ENCODE results near the gene SPATS2L.

Gene SPATS2L

GRCh38 chr2:200380833-200381542 is 74.5 kb downstream of the SPATS2L start:
- H3K4me3 ChIP-seq (ENCODE audit: low read length), result no peak overlapping the region
- H3K9me3 ChIP-seq (ENCODE audit: control insufficient read depth, insufficient read depth, low read length), result no peaks in the 10 kb centered on the region
- H3K9me2 ChIP-seq (replicated peaks; ENCODE audit: control insufficient read depth, low read length), result no peaks in the 10 kb centered on the region
- H3F3A ChIP-seq (ENCODE audit: control insufficient read depth, insufficient read depth), result no peaks in the 10 kb centered on the region
- no peaks in the 10 kb centered on the region for H3K4me1 ChIP-seq (ENCODE audit: control insufficient read depth, low read length)
- TF ChIP-seq EZH2phosphoT487 (IDR thresholded peaks at IDR 0.05; ENCODE audit: borderline replicate concordance, low read length) (no peak), CTCF (IDR thresholded peaks at IDR 0.05; ENCODE audit: low read depth, low read length, poor library complexity, severe bottlenecking) (no peak)
- no peak overlapping the region for H3K27ac ChIP-seq (ENCODE audit: low read depth, low read length)
- H3K79me2 ChIP-seq (ENCODE audit: control insufficient read depth, low read length), result no peaks in the 10 kb centered on the region
- H3K36me3 ChIP-seq (ENCODE audit: control insufficient read depth, low read length), result no peaks in the 10 kb centered on the region
- H3K27me3 ChIP-seq (ENCODE audit: control insufficient read depth, low read length), result peaks cover 5% of the 10 kb centered on the region; the same call in 1 of the 2 replicates
- H3K4me2 ChIP-seq (ENCODE audit: low read length), result no peak overlapping the region
- H4K20me1 ChIP-seq (ENCODE audit: control insufficient read depth, insufficient read depth, low read depth, low read length), result no peaks in the 10 kb centered on the region

GRCh38 chr2:200382874-200383273 is 76.4 kb downstream of the SPATS2L start:
- Histone ChIP-seq H3K79me2 (ENCODE audit: control insufficient read depth, low read length) (no peaks in the 10 kb centered on the region), H3K9me3 (ENCODE audit: control insufficient read depth, insufficient read depth, low read length) (no peaks in the 10 kb centered on the region), H4K20me1 (ENCODE audit: control insufficient read depth, insufficient read depth, low read depth, low read length) (no peaks in the 10 kb centered on the region), H3K4me2 (ENCODE audit: low read length) (no peak overlapping the region), H3K4me1 (ENCODE audit: control insufficient read depth, low read length) (no peaks in the 10 kb centered on the region), H3K4me3 (ENCODE audit: low read length) (no peak overlapping the region), H3K9me2 (replicated peaks; ENCODE audit: control insufficient read depth, low read length) (no peaks in the 10 kb centered on the region), H3K27me3 (ENCODE audit: control insufficient read depth, low read length) (peaks cover 5% of the 10 kb centered on the region; the same call in 1 of the 2 replicates), H3K27ac (ENCODE audit: low read depth, low read length) (no peak overlapping the region), H3F3A (ENCODE audit: control insufficient read depth, insufficient read depth) (no peaks in the 10 kb centered on the region), H3K36me3 (ENCODE audit: control insufficient read depth, low read length) (no peaks in the 10 kb centered on the region)
- TF ChIP-seq CTCF (IDR thresholded peaks at IDR 0.05; ENCODE audit: low read depth, low read length, poor library complexity, severe bottlenecking), result no peak
- no peak for TF ChIP-seq EZH2phosphoT487 (IDR thresholded peaks at IDR 0.05; ENCODE audit: borderline replicate concordance, low read length)

GRCh38 chr2:200383380-200384110 is 77.1 kb downstream of the SPATS2L start:
- no peaks in the 10 kb centered on the region for H3K4me1 ChIP-seq (ENCODE audit: control insufficient read depth, low read length)
- H3F3A ChIP-seq (ENCODE audit: control insufficient read depth, insufficient read depth), result no peaks in the 10 kb centered on the region
- H3K27me3 ChIP-seq (ENCODE audit: control insufficient read depth, low read length), result peaks cover 5% of the 10 kb centered on the region; the same call in 1 of the 2 replicates
- H3K36me3 ChIP-seq (ENCODE audit: control insufficient read depth, low read length), result no peaks in the 10 kb centered on the region
- no peak overlapping the region for H3K4me2 ChIP-seq (ENCODE audit: low read length)
- H3K9me2 ChIP-seq (replicated peaks; ENCODE audit: control insufficient read depth, low read length), result no peaks in the 10 kb centered on the region
- no peaks in the 10 kb centered on the region for H3K9me3 ChIP-seq (ENCODE audit: control insufficient read depth, insufficient read depth, low read length)
- H3K27ac ChIP-seq (ENCODE audit: low read depth, low read length), result no peak overlapping the region
- no peak overlapping the region for H3K4me3 ChIP-seq (ENCODE audit: low read length)
- no peaks in the 10 kb centered on the region for H3K79me2 ChIP-seq (ENCODE audit: control insufficient read depth, low read length)
- TF ChIP-seq EZH2phosphoT487 (IDR thresholded peaks at IDR 0.05; ENCODE audit: borderline replicate concordance, low read length) (no peak), CTCF (IDR thresholded peaks at IDR 0.05; ENCODE audit: low read depth, low read length, poor library complexity, severe bottlenecking) (no peak)
- H4K20me1 ChIP-seq (ENCODE audit: control insufficient read depth, insufficient read depth, low read depth, low read length), result no peaks in the 10 kb centered on the region
